ENCODE results near the gene ADAMTS16.

The ADAMTS16 gene

GRCh38 chr5:5183189-5183699 is 43.1 kb downstream of the ADAMTS16 start:
- no peak for DNase-seq (ENCODE audit: low read depth)

- no peak for DNase-seq (ENCODE audit: low read depth)
These were observed 43.8 kb downstream of the ADAMTS16 start for GRCh38 chr5:5183933-5184332.

GRCh38 chr5:5188376-5189050 is 48.4 kb downstream of the ADAMTS16 start:
- no peak for DNase-seq (ENCODE audit: low read depth)

- no peak for DNase-seq (ENCODE audit: low read depth)
These were observed 48.9 kb downstream of the ADAMTS16 start for GRCh38 chr5:5189051-5189430.

GRCh38 chr5:5191906-5192305 is 51.8 kb downstream of the ADAMTS16 start:
- no peak for DNase-seq (ENCODE audit: low read depth)

- DNase-seq (ENCODE audit: low read depth) = no peak
These were observed 52.6 kb downstream of the ADAMTS16 start for GRCh38 chr5:5192681-5193080.

- DNase-seq (ENCODE audit: low read depth) = no peak
These were observed 55.2 kb downstream of the ADAMTS16 start for GRCh38 chr5:5195128-5195918.

- DNase-seq (ENCODE audit: low read depth) = no peak
These were observed 58.0 kb downstream of the ADAMTS16 start for GRCh38 chr5:5198135-5198534.

GRCh38 chr5:5198815-5199214 is 58.7 kb downstream of the ADAMTS16 start:
- no peak for DNase-seq (ENCODE audit: low read depth)

GRCh38 chr5:5199495-5199894 is 59.4 kb downstream of the ADAMTS16 start:
- DNase-seq (ENCODE audit: low read depth) = no peak

- DNase-seq (ENCODE audit: low read depth) = no peak
These were observed 60.0 kb downstream of the ADAMTS16 start for GRCh38 chr5:5200133-5200532.

- no peak for DNase-seq (ENCODE audit: low read depth)
These were observed 62.2 kb downstream of the ADAMTS16 start for GRCh38 chr5:5202321-5202720.

GRCh38 chr5:5203451-5203850 is 63.3 kb downstream of the ADAMTS16 start:
- DNase-seq (ENCODE audit: low read depth) = no peak

GRCh38 chr5:5207828-5208227 is 67.7 kb downstream of the ADAMTS16 start:
- no peak for DNase-seq (ENCODE audit: low read depth)

GRCh38 chr5:5209089-5209488 is 69.0 kb downstream of the ADAMTS16 start:
- DNase-seq (ENCODE audit: low read depth) = no peak

GRCh38 chr5:5209510-5210286 is 69.6 kb downstream of the ADAMTS16 start:
- no peak for DNase-seq (ENCODE audit: low read depth)

- DNase-seq (ENCODE audit: low read depth) = no peak
These were observed 77.2 kb downstream of the ADAMTS16 start for GRCh38 chr5:5217371-5217770.

GRCh38 chr5:5218396-5218795 is 78.3 kb downstream of the ADAMTS16 start:
- no peak for DNase-seq (ENCODE audit: low read depth)

- DNase-seq (ENCODE audit: low read depth) = no peak
These were observed 79.4 kb downstream of the ADAMTS16 start for GRCh38 chr5:5219541-5219940.

GRCh38 chr5:5220901-5221631 is 80.9 kb downstream of the ADAMTS16 start:
- no peak for DNase-seq (ENCODE audit: low read depth)

- DNase-seq (ENCODE audit: low read depth) = no peak
These were observed 81.6 kb downstream of the ADAMTS16 start for GRCh38 chr5:5221724-5222123.

- no peak for DNase-seq (ENCODE audit: low read depth)
These were observed 91.4 kb downstream of the ADAMTS16 start for GRCh38 chr5:5231576-5231975.

Measured in T follicular helper cell (primary cell).